Aorta (tissue), 5 donors: Measurements from ENCODE around the gene KCNK17. TPM values are rescaled to one million over a fixed set of nuclear protein-coding genes. Genes with fewer than 3 reads are reported as not detected.

ENCODE experiments used
- ATAC-seq: fragments of 200-7000 bp; cut with Tn5 transposase; one replicate; pipeline ENCODE4 v1.9.1; 2022; ENCODE audit warnings: moderate library complexity; ENCODE audit not compliant: low FRiP score
- DNase-seq, 2 donors: peaks; one replicate each; pipeline ENCODE4 v3.0.0-alpha.2; 2020
- H3K27ac ChIP-seq, 2 donors: one replicate each; pipeline ENCODE4 v1.5.1; 2013; ENCODE audit warnings: low read length in 2 of 2, mild to moderate bottlenecking in 2 of 2, moderate library complexity in 2 of 2, control low read depth in 1 of 2, inconsistent platforms in 1 of 2, low read depth in 1 of 2
- H3K27me3 ChIP-seq, 2 donors: one replicate each; pipeline ENCODE4 v1.6.1; 2013; ENCODE audit warnings: control low read depth in 1 of 2, low read length in 1 of 2, mild to moderate bottlenecking in 1 of 2, moderate library complexity in 1 of 2; ENCODE audit not compliant: insufficient read depth in 2 of 2, control insufficient read depth in 1 of 2
- H3K36me3 ChIP-seq, 2 donors: one replicate each; pipeline ENCODE4 v1.6.1; 2013; ENCODE audit warnings: control low read depth in 1 of 2, low read length in 1 of 2, mild to moderate bottlenecking in 1 of 2; ENCODE audit not compliant: insufficient read depth in 2 of 2, control insufficient read depth in 1 of 2
- H3K4me1 ChIP-seq, 2 donors: one replicate each; pipeline ENCODE4 v1.6.1; 2013; ENCODE audit warnings: low read length in 2 of 2, control low read depth in 1 of 2, mild to moderate bottlenecking in 1 of 2, moderate library complexity in 1 of 2; ENCODE audit not compliant: insufficient read depth in 2 of 2, control insufficient read depth in 1 of 2
- H3K4me3 ChIP-seq, 2 donors: one replicate each; pipeline ENCODE4 v1.5.1; 2013; ENCODE audit warnings: low read length in 2 of 2, control low read depth in 1 of 2, mild to moderate bottlenecking in 1 of 2
- H3K9me3 ChIP-seq: one replicate; pipeline ENCODE4 v1.6.1; 2013; ENCODE audit warnings: mild to moderate bottlenecking, low read length; ENCODE audit not compliant: control insufficient read depth
- WGBS, 2 donors: extraction: QIAGEN DNeasy Blood & Tissue Kit; methylation state at CpG; one replicate each; pipeline ENCODE4 v1.1.7; 2013; 5-methylcytosine and 5-hydroxymethylcytosine counted together
- intact Hi-C, 2 donors: fragments of 100-400 bp; cut with DNase I; formaldehyde crosslinking; loops; one replicate each; pipeline versions ENCODE4 v1.14.2 to v1.15.0; 2022
- polyA plus RNA-seq, 2 donors: library from polyadenylated mRNA; stranded (reverse); fragments of 200-250 nt; gene quantifications; one replicate each; pipeline ENCODE4 v1.2.3, GENCODE V29; 2013
- total RNA-seq, 2 donors: library from RNA; stranded (reverse); fragmentation: NEBNext Ultra II Directional; extraction: Animal tissue kit (Norgen Biotek cat#: 25700); gene quantifications; one replicate each; pipeline ENCODE4 v1.2.1, GENCODE V29; 2021
- donor health status: healthy with polysubstance abuse.
- donor health status: Bipolar disorder and iron deficiency.
- donor health status: DM: no; HTN: no; CAD: no.
- donor health status: DM: no; HTN: no; CAD: no.
- donor health status: DM: yes; HTN: yes; CAD: no.

Gene KCNK17
- total and polyA plus RNA-seq, 4 donors: 1.6 to 12.8 (median 6.7) TPM

DNA sequence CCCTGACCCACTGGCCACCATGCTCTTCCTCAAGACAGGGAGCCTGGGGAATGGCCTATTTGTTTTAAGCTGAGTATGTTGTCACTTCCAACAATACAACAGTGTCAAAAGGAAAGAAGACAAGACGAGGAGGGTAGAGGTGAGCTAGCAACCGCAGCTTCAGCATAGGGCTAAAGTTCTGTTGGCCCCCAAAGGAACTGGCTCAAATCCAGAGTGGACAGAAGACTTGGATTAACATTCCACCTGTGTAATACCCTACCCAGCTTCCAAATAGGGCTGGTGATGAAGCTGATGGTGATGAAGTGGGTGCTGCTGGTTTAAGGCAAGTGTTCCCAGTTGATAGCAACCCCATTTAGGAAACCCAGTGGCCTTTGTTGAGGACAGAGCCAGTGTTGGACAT lies 53.3 kb downstream of the KCNK17 start:
- Histone ChIP-seq H3K4me1 (no peaks in the 10 kb centered on the region), H3K4me3 (no peak overlapping the region), H3K36me3 (no peaks in the 10 kb centered on the region), H3K27me3 (no peaks in the 10 kb centered on the region), H3K9me3 (peaks cover 2% of the 10 kb centered on the region), H3K27ac (no peak overlapping the region)
- DNase-seq: no peak
- ATAC-seq: no peak
- intact Hi-C loops: no loop called here
- 78 to 83% methylated on average over 2 of the region's 2 CpGs for WGBS, 2 donors

DNA sequence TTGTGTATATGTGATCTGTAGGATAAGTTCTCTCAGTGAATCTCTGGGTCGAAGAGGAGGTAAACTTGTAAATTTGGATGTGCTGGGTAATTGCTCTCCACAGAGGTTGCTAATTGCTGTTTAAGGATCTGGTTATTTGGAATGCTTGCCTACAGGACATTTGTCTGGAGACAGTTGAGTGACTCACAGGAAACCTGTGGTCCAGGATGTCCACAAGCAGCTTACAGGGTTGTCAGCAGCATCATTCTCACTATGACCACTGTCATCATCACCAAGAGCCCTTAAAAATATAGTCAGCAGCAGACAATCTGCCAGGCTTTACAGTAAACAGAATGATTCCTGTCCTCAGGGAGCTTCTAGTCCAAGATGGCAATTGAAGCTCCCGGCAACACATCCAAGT lies 53.8 kb downstream of the KCNK17 start:
- Histone ChIP-seq H3K4me3 (no peak overlapping the region), H3K36me3 (no peaks in the 10 kb centered on the region), H3K27me3 (no peaks in the 10 kb centered on the region), H3K4me1 (no peaks in the 10 kb centered on the region), H3K27ac (no peak overlapping the region), H3K9me3 (peaks cover 2% of the 10 kb centered on the region)
- DNase-seq: no peak
- ATAC-seq: no peak
- WGBS, 2 donors: 84 to 88% methylated on average over 2 of the region's 2 CpGs
- intact Hi-C loops: no loop called here

DNA sequence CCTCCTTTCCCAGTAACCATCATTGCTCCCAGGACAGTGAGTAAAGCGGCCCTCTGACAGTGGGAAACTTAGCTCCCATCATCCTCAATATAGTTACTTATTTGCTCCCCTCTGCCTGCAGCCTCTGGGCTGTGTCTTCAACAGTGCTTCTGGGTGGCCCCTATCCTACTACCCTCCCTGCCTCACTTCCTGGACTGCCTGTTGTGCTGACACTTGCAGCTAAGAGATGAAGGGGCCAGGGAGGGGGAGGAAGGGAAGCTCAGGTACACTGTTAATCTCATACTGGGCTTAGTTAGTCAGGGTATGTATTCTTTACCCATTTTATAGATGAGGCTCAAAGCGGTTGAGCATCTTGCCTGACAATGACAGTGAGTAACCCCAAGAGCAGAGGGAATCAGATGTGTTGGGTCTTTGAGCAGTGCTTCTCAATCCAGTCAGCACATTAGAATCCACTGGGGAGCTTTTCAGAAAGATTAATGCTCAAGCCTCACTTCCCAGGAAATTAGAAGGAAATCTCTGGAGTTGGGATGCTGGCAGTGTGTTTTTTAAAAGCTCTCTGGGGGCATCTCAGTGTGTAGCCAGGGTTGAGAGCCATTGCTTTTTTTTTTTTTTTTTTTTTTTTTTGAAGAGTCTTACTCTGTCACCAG lies 57.8 kb downstream of the KCNK17 start:
- Histone ChIP-seq H3K4me3 (no peak overlapping the region), H3K4me1 (no peaks in the 10 kb centered on the region), H3K9me3 (peaks cover 4% of the 10 kb centered on the region), H3K27me3 (peaks cover 0 to 1% of the 10 kb centered on the region in 2 donors), H3K27ac (no peak overlapping the region), H3K36me3 (no peaks in the 10 kb centered on the region)
- intact Hi-C loops: no loop called here
- WGBS, 2 donors: 47 to 60% methylated on average over 2 of the region's 2 CpGs
- ATAC-seq (no peak), DNase-seq (no peak)

DNA sequence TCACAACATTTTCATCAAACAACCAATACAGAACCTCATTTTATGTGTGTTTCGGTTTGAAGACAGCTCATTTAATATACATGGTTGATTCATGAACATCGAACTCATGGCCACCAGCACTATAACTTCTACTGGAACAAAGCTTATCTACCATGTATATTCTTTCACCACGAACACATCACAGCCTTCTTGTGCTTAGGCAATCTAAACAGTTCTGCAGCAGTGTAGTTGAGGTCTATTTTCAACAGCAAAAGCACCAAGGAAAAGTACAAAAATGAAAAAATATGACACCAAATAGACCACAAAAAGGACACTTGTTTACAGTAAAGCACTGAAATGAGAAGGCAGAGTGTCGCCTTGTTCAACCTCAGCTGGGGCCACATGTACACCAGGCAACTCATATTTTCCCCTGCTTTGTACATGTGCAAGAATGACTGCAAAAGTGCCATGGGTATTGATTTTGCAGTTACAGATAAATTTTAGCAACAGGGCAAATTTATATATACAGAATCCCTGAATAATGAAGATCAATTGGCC lies 59.2 kb downstream of the KCNK17 start:
- Histone ChIP-seq H3K27ac (no peak overlapping the region), H3K4me1 (no peaks in the 10 kb centered on the region), H3K36me3 (no peaks in the 10 kb centered on the region), H3K27me3 (peaks cover 0 to 3% of the 10 kb centered on the region in 2 donors), H3K9me3 (peaks cover 2% of the 10 kb centered on the region), H3K4me3 (no peak overlapping the region)
- no peak for ATAC-seq
- no peak for DNase-seq
- 89 to 90% methylated on average over 4 of the region's 4 CpGs for WGBS, 2 donors
- intact Hi-C loops: no loop called here

DNA sequence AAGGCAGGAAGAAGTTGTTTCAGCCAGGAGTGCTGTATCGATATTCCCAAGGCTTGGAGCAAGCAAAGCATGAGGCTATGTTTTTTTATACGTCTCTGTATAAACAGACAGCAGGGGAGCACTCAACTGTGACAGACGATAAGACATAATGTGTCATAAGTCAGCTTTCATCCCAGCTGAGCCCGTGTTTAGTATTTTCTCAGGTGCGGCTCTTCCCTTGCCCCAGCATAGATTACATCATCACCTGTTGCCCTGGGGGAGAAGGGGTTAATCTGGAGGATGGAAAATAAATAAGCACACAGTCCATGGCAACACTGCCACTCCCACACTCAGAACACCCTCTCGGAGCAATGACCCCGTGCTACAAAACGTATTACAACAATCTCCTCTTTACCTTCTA lies 62.8 kb downstream of the KCNK17 start:
- Histone ChIP-seq H3K9me3 (peaks cover 2% of the 10 kb centered on the region), H3K36me3 (no peaks in the 10 kb centered on the region), H3K4me3 (no peak overlapping the region), H3K4me1 (no peaks in the 10 kb centered on the region), H3K27ac (no peak overlapping the region), H3K27me3 (peaks cover 0 to 3% of the 10 kb centered on the region in 2 donors)
- ATAC-seq (no peak), DNase-seq (no peak)
- intact Hi-C loops: no loop called here
- WGBS, 2 donors: 4 to 15% methylated on average over 8 of the region's 8 CpGs

DNA sequence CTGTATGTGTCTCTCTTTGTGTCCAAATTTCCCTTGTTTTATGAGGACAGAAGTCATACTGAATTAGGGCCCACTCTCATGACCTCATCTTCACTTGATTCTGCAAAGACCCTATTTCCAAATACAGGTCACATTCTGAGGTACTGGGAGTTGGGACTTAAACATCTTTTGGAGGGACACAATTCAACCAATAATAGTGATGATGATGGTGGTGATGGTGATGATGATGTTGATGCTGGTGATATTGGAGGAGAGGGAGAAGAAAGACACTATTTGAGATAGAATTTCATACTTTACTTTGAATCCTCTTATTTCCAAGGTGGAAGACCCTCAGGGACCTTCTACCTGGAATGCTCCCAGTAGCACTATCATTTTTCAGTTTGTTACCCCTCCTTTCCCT lies 63.7 kb downstream of the KCNK17 start:
- ATAC-seq (no peak), DNase-seq (no peak)
- Histone ChIP-seq H3K4me3 (no peak overlapping the region), H3K27ac (no peak overlapping the region), H3K9me3 (peaks cover 2% of the 10 kb centered on the region), H3K4me1 (no peaks in the 10 kb centered on the region), H3K36me3 (no peaks in the 10 kb centered on the region), H3K27me3 (peaks cover 0 to 3% of the 10 kb centered on the region in 2 donors)
- intact Hi-C loops: no loop called here

DNA sequence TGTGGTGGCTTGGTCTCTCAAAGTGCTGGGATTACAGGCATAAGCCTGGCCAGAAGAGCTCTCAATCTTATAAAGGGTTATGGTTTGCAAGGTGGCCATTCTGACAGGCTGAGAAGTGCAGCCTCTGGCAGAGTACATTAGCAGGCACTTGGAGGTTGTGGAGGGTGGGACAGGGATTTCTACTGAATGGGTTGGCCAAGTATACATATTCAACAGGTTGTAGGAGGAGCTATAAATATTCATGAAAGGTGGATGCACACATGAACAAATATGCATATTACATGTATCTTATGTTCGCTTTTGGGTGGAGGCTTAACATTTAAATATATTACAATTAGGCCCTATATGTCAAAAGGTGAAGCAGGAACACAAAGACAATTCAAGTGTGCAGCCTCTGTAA lies 64.9 kb downstream of the KCNK17 start:
- no peak overlapping the region for H3K4me3 ChIP-seq
- H3K27ac ChIP-seq: no peak overlapping the region
- H3K36me3 ChIP-seq: no peaks in the 10 kb centered on the region
- WGBS, 2 donors: 99 to 100% methylated on average over 1 of the region's 1 CpG
- peaks cover 0 to 2% of the 10 kb centered on the region in 2 donors for H3K27me3 ChIP-seq
- ATAC-seq (no peak), DNase-seq (no peak)
- H3K9me3 ChIP-seq: no peaks in the 10 kb centered on the region
- intact Hi-C loops: no loop called here
- H3K4me1 ChIP-seq: no peaks in the 10 kb centered on the region

Other genes starting within 250 kb of the KCNK17 start
- 10 to 100 TPM; 11.2 to 16.6 TPM for gene SAYSD1, start 199.2 kb downstream of the KCNK17 start, total RNA-seq
- gene SAYSD1, start 199.2 kb downstream of the KCNK17 start, polyA plus RNA-seq: 1 to 10 TPM; 7.8 to 9.0 TPM
- gene KCNK5, start 84.9 kb downstream of the KCNK17 start, total RNA-seq: 1 to 10 TPM; 1.2 to 5.2 TPM
- gene KCNK5, start 84.9 kb downstream of the KCNK17 start, polyA plus RNA-seq: 1 to 10 TPM in 1 of 2 donors, not detected in 1; 3.9 TPM
- not detected for gene KCNK16, start 8.3 kb upstream of the KCNK17 start, total RNA-seq
- not detected for gene KCNK16, start 8.3 kb upstream of the KCNK17 start, polyA plus RNA-seq